K562 (cell line): ENCODE measurements around the gene CDK1.

ENCODE experiments used
- CBFB ChIP-seq: sonication (generic); formaldehyde crosslinking; IDR thresholded peaks from 2 replicates; pipeline ENCODE4 v1.4.0; 2020; ENCODE audit warnings: mild to moderate bottlenecking, missing genetic modification reagents
- CTCF ChIP-seq, 3 experiments: IDR thresholded peaks in 2 of 3; conservative IDR thresholded peaks in 1 of 3; 2 replicates each; pipeline ENCODE4 v1.5.1; 2011 to 2012; ENCODE audit warnings: low read length in 3 of 3, mild to moderate bottlenecking in 3 of 3, control low read depth in 2 of 3, improper control_type of control experiment in 1 of 3, inconsistent platforms in 1 of 3, low read depth in 1 of 3, mixed read lengths in 1 of 3, moderate library complexity in 1 of 3; ENCODE audit not compliant: insufficient read depth in 2 of 3
- EZH2 ChIP-seq: IDR thresholded peaks from 2 replicates; pipeline ENCODE4 v1.6.1; 2012; ENCODE audit warnings: low read depth, mild to moderate bottlenecking, inconsistent platforms, low read length, borderline replicate concordance
- JUN ChIP-seq, 2 experiments: sonication (generic) in 1 of 2; formaldehyde crosslinking in 1 of 2; IDR thresholded peaks; 2 replicates each; pipeline versions ENCODE4 v1.6.1 to v1.8.0; 2012 to 2022; ENCODE audit warnings: borderline replicate concordance in 2 of 2, mild to moderate bottlenecking in 2 of 2, improper control_type of control experiment in 1 of 2, low read depth in 1 of 2, low read length in 1 of 2, missing genetic modification reagents in 1 of 2
- KAT8 ChIP-seq: fragments of 450-650 bp; IDR thresholded peaks from 2 replicates; pipeline ENCODE4 v1.6.1; 2016; ENCODE audit warnings: low read depth, mild to moderate bottlenecking
- MAX ChIP-seq: sonication (generic); formaldehyde crosslinking; IDR thresholded peaks from 2 replicates; pipeline ENCODE4 v1.9.0; 2022; ENCODE audit warnings: mild to moderate bottlenecking, missing genetic modification reagents
- MTF1 ChIP-seq: fragments of 250-450 bp; sonication (Bioruptor Pico); IDR thresholded peaks from 2 replicates; pipeline ENCODE4 v1.9.0; 2021; ENCODE audit warnings: moderate library complexity, mild to moderate bottlenecking, inconsistent platforms, borderline replicate concordance
- MYC ChIP-seq, 2 experiments: fragments of 250-450 bp in 1 of 2; sonication (Bioruptor Pico) in 1 of 2; IDR thresholded peaks; 2 replicates each; pipeline versions ENCODE4 v1.5.1 to v1.6.1; 2012 to 2021; ENCODE audit warnings: low read depth in 2 of 2, borderline replicate concordance in 1 of 2, improper control_type of control experiment in 1 of 2, low read length in 1 of 2, mild to moderate bottlenecking in 1 of 2, moderate library complexity in 1 of 2
- POLR2A ChIP-seq: fragments of 450-650 bp; conservative IDR thresholded peaks from 2 replicates; pipeline ENCODE4 v1.6.1; 2016
- PTRF ChIP-seq: fragments of 450-650 bp; IDR thresholded peaks from 2 replicates; pipeline ENCODE4 v1.6.1; 2016; ENCODE audit warnings: mild to moderate bottlenecking, missing genetic modification characterization, missing compliant biosample characterization
- SMC3 ChIP-seq: conservative IDR thresholded peaks from 2 replicates; pipeline ENCODE4 v1.6.1; 2011; ENCODE audit warnings: low read depth, low read length, improper control_type of control experiment; ENCODE audit not compliant: insufficient read depth
- SP2 ChIP-seq: IDR thresholded peaks from 2 replicates; pipeline ENCODE4 v1.6.1; 2011; ENCODE audit warnings: mild to moderate bottlenecking, low read depth, low read length, moderate library complexity; ENCODE audit not compliant: poor library complexity, severe bottlenecking; ENCODE audit errors: extremely low read depth
- TARDBP ChIP-seq: fragments of 450-650 bp; IDR thresholded peaks from 2 replicates; pipeline ENCODE4 v1.6.1; 2016
- ZNF184 ChIP-seq: sonication (generic); formaldehyde crosslinking; IDR thresholded peaks from 2 replicates; pipeline ENCODE4 v1.5.0; 2020; ENCODE audit warnings: missing genetic modification reagents

- TF ChIP-seq JUN (IDR thresholded peaks at IDR 0.05; ENCODE audit: borderline replicate concordance, low read depth, low read length), result no peak
- no peak for TF ChIP-seq JUN (CRISPR knock-in tag; IDR thresholded peaks at IDR 0.05; ENCODE audit: borderline replicate concordance)
- TF ChIP-seq MYC (IDR thresholded peaks at IDR 0.05; ENCODE audit: low read depth, low read length), result no peak
- TF ChIP-seq MYC (CRISPR knock-in tag; IDR thresholded peaks at IDR 0.05; ENCODE audit: borderline replicate concordance, low read depth), result no peak
- TF ChIP-seq KAT8, result no peak
- no peak for TF ChIP-seq EZH2
- TF ChIP-seq POLR2A, result no peak
- no peak for TF ChIP-seq TARDBP
- no peak for TF ChIP-seq PTRF (tag)
- TF ChIP-seq ZNF184 (CRISPR knock-in tag), result no peak
- no peak for TF ChIP-seq SP2
- TF ChIP-seq SMC3, result peak; percentile 30; the same call in 1 of the 2 replicates
- TF ChIP-seq CTCF (IDR thresholded peaks at IDR 0.05 in 2 of 3, conservative IDR thresholded peaks at IDR 0.05 in 1 of 3; ENCODE audit: insufficient read depth in 2 of 3, low read depth in 1 of 3, low read length in 3 of 3), result peak; percentile 42 to 60 (median 50); a peak in 4 of 6 replicates
- no peak for TF ChIP-seq MTF1 (CRISPR knock-in tag)
- TF ChIP-seq MAX, result no peak
- TF ChIP-seq CBFB, result no peak
Measured at GRCh38 chr10:60820093-60820754, 41.9 kb downstream of the CDK1 start.
